IMR-90 (cell line): ENCODE results near the gene PARVB. TPM values are rescaled to one million over a fixed set of nuclear protein-coding genes. Genes with fewer than 3 reads are reported as not detected.

Experiments
- ATAC-seq: fragments of 200-7000 bp; cut with Tn5 transposase; 2 replicates; pipeline ENCODE4 v1.9.1; 2020; ENCODE audit warnings: low read depth, mild to moderate bottlenecking, moderate library complexity
- BruUV-seq: library from RNA; stranded (reverse); fragments of 400-500 nt; replicated peaks from 2 replicates; lab custom pipeline; 2021; lab: Mats Ljungman, UMichigan
- CTCF ChIA-PET: fragments of 300-600 bp; formaldehyde crosslinking; extraction: SDS; loops from one replicate; lab custom pipeline; 2021; ENCODE audit warnings: antibody characterized with exemption; lab: Yijun Ruan, JAX
- POLR2A ChIA-PET: fragments of 300-600 bp; sonication (Branson Sonifier 250); formaldehyde crosslinking; loops from one replicate; lab custom pipeline; 2022; ENCODE audit warnings: antibody characterized with exemption; ENCODE audit not compliant: unreplicated experiment; lab: Charles Lee
- DNase-seq: peaks from one replicate; pipeline ENCODE4 v3.0.0; 2013
- H2AFZ ChIP-seq: replicated peaks from 2 replicates; pipeline ENCODE3; 2013; ENCODE audit warnings: low read length, mild to moderate bottlenecking; ENCODE audit not compliant: poor library complexity
- H2AK5ac ChIP-seq: 2 replicates; pipeline ENCODE4 v1.6.1; 2013; ENCODE audit warnings: low read depth, low read length, inconsistent platforms
- H2AK9ac ChIP-seq: replicated peaks from 2 replicates; pipeline ENCODE3; 2013; ENCODE audit warnings: mild to moderate bottlenecking, low read depth, low read length, moderate library complexity; ENCODE audit not compliant: poor library complexity
- H2BK120ac ChIP-seq: 2 replicates; pipeline ENCODE4 v1.6.1; 2013; ENCODE audit warnings: low read depth, low read length, inconsistent platforms
- H2BK15ac ChIP-seq: 3 replicates; pipeline ENCODE4 v1.6.1; 2013; ENCODE audit warnings: low read depth, low read length, inconsistent platforms
- H2BK20ac ChIP-seq: 2 replicates; pipeline ENCODE4 v1.6.1; 2013; ENCODE audit warnings: low read depth, mild to moderate bottlenecking, inconsistent platforms, low read length, moderate library complexity
- H2BK5ac ChIP-seq: 2 replicates; pipeline ENCODE4 v1.6.1; 2013; ENCODE audit warnings: mild to moderate bottlenecking, low read depth, low read length, inconsistent platforms; ENCODE audit not compliant: poor library complexity, severe bottlenecking
- H3K14ac ChIP-seq: replicated peaks from 2 replicates; pipeline ENCODE4 v1.6.1; 2013; ENCODE audit warnings: low read depth, low read length, inconsistent platforms
- H3K18ac ChIP-seq: 2 replicates; pipeline ENCODE4 v1.6.1; 2013; ENCODE audit warnings: low read depth, low read length, control low read depth
- H3K23ac ChIP-seq: 2 replicates; pipeline ENCODE4 v1.6.1; 2013; ENCODE audit warnings: low read depth, low read length, inconsistent platforms
- H3K27ac ChIP-seq: 2 replicates; pipeline ENCODE4 v1.5.1; 2013; ENCODE audit warnings: mild to moderate bottlenecking, control low read depth, low read length; ENCODE audit not compliant: insufficient read depth
- H3K27me3 ChIP-seq: 2 replicates; pipeline ENCODE4 v1.6.1; 2013; ENCODE audit warnings: low read length; ENCODE audit not compliant: control insufficient read depth, insufficient read depth
- H3K36me3 ChIP-seq: 2 replicates; pipeline ENCODE4 v1.6.1; 2013; ENCODE audit warnings: low read length, mixed read lengths; ENCODE audit not compliant: control insufficient read depth, insufficient read depth
- H3K4ac ChIP-seq: 2 replicates; pipeline ENCODE4 v1.6.1; 2013; ENCODE audit warnings: low read depth, low read length, inconsistent platforms
- H3K4me1 ChIP-seq: 2 replicates; pipeline ENCODE4 v1.6.1; 2013; ENCODE audit warnings: low read length, mixed read lengths; ENCODE audit not compliant: control insufficient read depth, insufficient read depth
- H3K4me2 ChIP-seq: 2 replicates; pipeline ENCODE4 v1.6.1; 2013; ENCODE audit warnings: low read depth, mild to moderate bottlenecking, control low read depth, low read length, moderate library complexity
- H3K4me3 ChIP-seq: 2 replicates; pipeline ENCODE4 v1.5.1; 2013; ENCODE audit warnings: low read depth, mild to moderate bottlenecking, control low read depth, low read length, moderate library complexity; ENCODE audit not compliant: insufficient read depth
- H3K56ac ChIP-seq: 2 replicates; pipeline ENCODE4 v1.6.1; 2013; ENCODE audit warnings: low read length, inconsistent platforms; ENCODE audit not compliant: insufficient read depth; ENCODE audit errors: extremely low read depth
- H3K79me1 ChIP-seq, 2 experiments: 2 replicates each; pipeline ENCODE4 v1.6.1; 2013; ENCODE audit warnings: low read length in 2 of 2, inconsistent platforms in 1 of 2, low read depth in 1 of 2
- H3K9ac ChIP-seq: 2 replicates; pipeline ENCODE4 v1.6.1; 2013; ENCODE audit warnings: low read depth, low read length, control low read depth
- H3K9me1 ChIP-seq: 2 replicates; pipeline ENCODE4 v1.6.1; 2013; ENCODE audit warnings: low read length, inconsistent platforms; ENCODE audit not compliant: insufficient read depth
- H3K9me3 ChIP-seq: 2 replicates; pipeline ENCODE4 v1.6.1; 2013; ENCODE audit warnings: low read length; ENCODE audit not compliant: control insufficient read depth, insufficient read depth
- H4K20me1 ChIP-seq: 2 replicates; pipeline ENCODE4 v1.6.1; 2013; ENCODE audit warnings: low read length, inconsistent platforms; ENCODE audit not compliant: insufficient read depth
- H4K5ac ChIP-seq: 2 replicates; pipeline ENCODE4 v1.6.1; 2013; ENCODE audit warnings: mild to moderate bottlenecking, low read depth, low read length, control low read depth
- H4K8ac ChIP-seq, 2 experiments: 2 replicates each; pipeline ENCODE4 v1.6.1; 2013; ENCODE audit warnings: low read depth in 2 of 2, low read length in 2 of 2, control low read depth in 1 of 2, inconsistent platforms in 1 of 2
- H4K91ac ChIP-seq: 2 replicates; pipeline ENCODE4 v1.6.1; 2013; ENCODE audit warnings: low read depth, low read length, inconsistent platforms; ENCODE audit not compliant: insufficient read depth
- BHLHE40 ChIP-seq: fragments of 150-350 bp; IDR thresholded peaks from 2 replicates; pipeline ENCODE4 v1.6.1; 2016; ENCODE audit warnings: mild to moderate bottlenecking, low read depth, low read length
- CEBPB ChIP-seq: IDR thresholded peaks from 2 replicates; pipeline ENCODE4 v1.6.1; 2012; ENCODE audit warnings: low read depth, low read length, improper control_type of control experiment
- CHD1 ChIP-seq: IDR thresholded peaks from 2 replicates; pipeline ENCODE4 v1.6.1; 2012; ENCODE audit warnings: low read depth, low read length, improper control_type of control experiment
- CTCF ChIP-seq: conservative IDR thresholded peaks from 2 replicates; pipeline ENCODE4 v1.5.1; 2012; ENCODE audit warnings: mild to moderate bottlenecking, low read depth, low read length, improper control_type of control experiment
- ELK1 ChIP-seq: fragments of 150-350 bp; IDR thresholded peaks from 2 replicates; pipeline ENCODE4 v1.6.1; 2016; ENCODE audit warnings: low read depth, mild to moderate bottlenecking, low read length, moderate library complexity, borderline replicate concordance
- FOS ChIP-seq: fragments of 150-350 bp; IDR thresholded peaks from 2 replicates; pipeline ENCODE4 v1.6.1; 2016; ENCODE audit warnings: low read depth, low read length
- MAFK ChIP-seq: IDR thresholded peaks from 2 replicates; pipeline ENCODE4 v1.6.1; 2012; ENCODE audit warnings: low read depth, low read length, improper control_type of control experiment
- MAZ ChIP-seq: IDR thresholded peaks from 2 replicates; pipeline ENCODE4 v1.6.1; 2012; ENCODE audit warnings: low read depth, mild to moderate bottlenecking, low read length, improper control_type of control experiment, moderate library complexity, borderline replicate concordance
- MXI1 ChIP-seq: IDR thresholded peaks from 2 replicates; pipeline ENCODE4 v1.6.1; 2012; ENCODE audit warnings: low read depth, mild to moderate bottlenecking, low read length, moderate library complexity, borderline replicate concordance
- NFE2L2 ChIP-seq: fragments of 150-350 bp; IDR thresholded peaks from 2 replicates; pipeline ENCODE4 v1.6.1; 2016; ENCODE audit warnings: low read depth, mild to moderate bottlenecking, low read length
- POLR2A ChIP-seq: IDR thresholded peaks from 2 replicates; pipeline ENCODE4 v1.6.1; 2012; ENCODE audit warnings: mild to moderate bottlenecking, low read depth, low read length
- RAD21 ChIP-seq: IDR thresholded peaks from 2 replicates; pipeline ENCODE4 v1.6.1; 2012; ENCODE audit warnings: low read length, improper control_type of control experiment
- RCOR1 ChIP-seq: IDR thresholded peaks from 2 replicates; pipeline ENCODE4 v1.6.1; 2012; ENCODE audit warnings: mild to moderate bottlenecking, low read length, improper control_type of control experiment; ENCODE audit not compliant: insufficient replicate concordance
- RFX5 ChIP-seq: IDR thresholded peaks from 2 replicates; pipeline ENCODE4 v1.8.0; 2012; ENCODE audit warnings: low read depth, mild to moderate bottlenecking, low read length, moderate library complexity
- SMC3 ChIP-seq: fragments of 150-350 bp; IDR thresholded peaks from 2 replicates; pipeline ENCODE4 v1.6.1; 2016; ENCODE audit warnings: low read depth, mild to moderate bottlenecking, antibody characterized with exemption, low read length, moderate library complexity
- WGBS, 2 experiments: methylation state at CpG; one replicate each; pipeline versions ENCODE4 v1.1.5 to v1.1.7; 2013; ENCODE audit warnings: missing lambda C conversion rate in 2 of 2; ENCODE audit not compliant: insufficient read length in 1 of 2; ENCODE audit errors: extremely low coverage in 2 of 2; 5-methylcytosine and 5-hydroxymethylcytosine counted together
- dilution Hi-C: fragments of 300-500 bp; cut with HindIII; formaldehyde crosslinking; loops from one replicate; pipeline ENCODE4 v1.14.3; 2018; ENCODE audit warnings: low sequenced_read_pairs; ENCODE audit not compliant: unreplicated experiment
- in situ Hi-C: fragments of 300-500 bp; cut with MboI; formaldehyde crosslinking; loops from 3 replicates; pipeline ENCODE4 v1.14.3; 2019; ENCODE audit warnings: low sequenced_read_pairs, inconsistent platforms, mixed read lengths
- intact Hi-C: fragments of 100-400 bp; cut with micrococcal nuclease; formaldehyde crosslinking; loops from 2 replicates; pipeline ENCODE4 v1.10.0; 2022
- polyA plus RNA-seq, 3 experiments: library from polyadenylated mRNA; depleted of rRNA; stranded (reverse); fragments of >200 nt; gene quantifications; 2 replicates each; pipeline ENCODE4 v1.2.3, GENCODE V29; 2012; ENCODE audit warnings: low replicate concordance in 1 of 3
- total RNA-seq: library from RNA; depleted of rRNA; stranded (reverse); fragments of >200 nt; gene quantifications from 2 replicates; pipeline ENCODE4 v1.2.3, GENCODE V29; 2012
- TF ChIP-seq, protein P1 (sequence below): fragments of 150-350 bp; IDR thresholded peaks from 2 replicates; pipeline ENCODE4 v1.6.1; 2017; ENCODE audit warnings: mild to moderate bottlenecking, antibody characterized with exemption, low read length, low read depth

PARVB gene
- total and polyA plus RNA-seq, 2 of the 4 experiments (the other 2 are of a cell fraction) = 44.3 to 53.9 TPM

- Histone ChIP-seq H3K18ac (no peak overlapping the region), H2BK15ac (no peak overlapping the region), H2BK20ac (no peak overlapping the region), H4K8ac (no peak overlapping the region), H3K14ac (no peak overlapping the region), H2BK5ac (no peak overlapping the region), H3K79me1 (no peaks in the 10 kb centered on the region), H2AK5ac (no peak overlapping the region), H3K36me3 (peaks cover 3% of the 10 kb centered on the region; the same call in 1 of the 2 replicates), H2AFZ (no peak overlapping the region), H4K5ac (no peak overlapping the region), H3K4me3 (no peak overlapping the region), H3K9me1 (no peaks in the 10 kb centered on the region), H3K9ac (no peak overlapping the region), H2AK9ac (peak overlapping the region; percentile 28), H3K9me3 (no peaks in the 10 kb centered on the region), H3K4me1 (no peaks in the 10 kb centered on the region), H3K27me3 (no peaks in the 10 kb centered on the region), H3K27ac (no peak overlapping the region), H3K23ac (no peak overlapping the region), H2BK120ac (no peak overlapping the region), H3K56ac (no peak overlapping the region), H3K4ac (no peak overlapping the region), H4K20me1 (no peaks in the 10 kb centered on the region), H4K91ac (no peak overlapping the region), H3K4me2 (no peak overlapping the region)
- no peak for ATAC-seq
- no peak for DNase-seq
- CTCF ChIA-PET = no interaction called here
- intact Hi-C loops = no loop called here
- no peak for TF ChIP-seq NFE2L2
- TF ChIP-seq RFX5 = no peak
- TF ChIP-seq SMC3 = no peak
- no peak for TF ChIP-seq MAFK
- TF ChIP-seq CTCF = no peak
- TF ChIP-seq FOS = no peak
- no peak for TF ChIP-seq ELK1
- TF ChIP-seq, protein P1, sequence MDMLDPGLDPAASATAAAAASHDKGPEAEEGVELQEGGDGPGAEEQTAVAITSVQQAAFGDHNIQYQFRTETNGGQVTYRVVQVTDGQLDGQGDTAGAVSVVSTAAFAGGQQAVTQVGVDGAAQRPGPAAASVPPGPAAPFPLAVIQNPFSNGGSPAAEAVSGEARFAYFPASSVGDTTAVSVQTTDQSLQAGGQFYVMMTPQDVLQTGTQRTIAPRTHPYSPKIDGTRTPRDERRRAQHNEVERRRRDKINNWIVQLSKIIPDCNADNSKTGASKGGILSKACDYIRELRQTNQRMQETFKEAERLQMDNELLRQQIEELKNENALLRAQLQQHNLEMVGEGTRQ = no peak
- TF ChIP-seq CHD1 = no peak
- no peak for TF ChIP-seq RCOR1
- TF ChIP-seq POLR2A = no peak
- no peak for TF ChIP-seq CEBPB
- no peak for TF ChIP-seq MAZ
- no peak for TF ChIP-seq BHLHE40
- TF ChIP-seq MXI1 = no peak
- TF ChIP-seq RAD21 = no peak
- WGBS, 2 experiments = 97% methylated on average over 7 of the region's 15 CpGs; no CpG with 5 or more reads in 1 of the 2 experiments
- in situ Hi-C loops = no loop called here
- BruUV-seq = no TSS peak
- POLR2A ChIA-PET = no interaction called here
- dilution Hi-C loops = no loop called here
Measured at GRCh38 chr22:44165286-44165874, 141.3 kb downstream of the PARVB start.
